Measurements from ENCODE around the gene NRXN3.

Gene NRXN3

DNA sequence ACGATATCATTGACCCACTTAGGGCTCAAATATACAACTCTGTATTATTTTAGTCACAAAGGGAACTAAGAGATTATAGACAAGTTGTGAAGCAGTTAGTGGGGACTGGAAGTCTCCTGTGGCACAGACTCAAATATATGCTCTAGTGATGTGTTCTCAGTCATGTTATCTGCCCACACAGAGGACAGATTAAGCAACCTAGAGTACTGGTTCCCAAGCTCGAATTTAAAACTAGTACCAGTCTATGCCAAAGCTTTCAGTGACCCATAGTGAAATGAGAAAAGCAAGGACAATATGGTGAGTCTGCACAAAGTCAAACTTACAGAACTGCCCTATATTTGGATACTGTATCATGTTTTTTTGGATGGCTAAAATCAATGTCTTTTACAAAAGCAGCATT is 1651.9 kb downstream of the NRXN3 start:
- no peak for DNase-seq

DNA sequence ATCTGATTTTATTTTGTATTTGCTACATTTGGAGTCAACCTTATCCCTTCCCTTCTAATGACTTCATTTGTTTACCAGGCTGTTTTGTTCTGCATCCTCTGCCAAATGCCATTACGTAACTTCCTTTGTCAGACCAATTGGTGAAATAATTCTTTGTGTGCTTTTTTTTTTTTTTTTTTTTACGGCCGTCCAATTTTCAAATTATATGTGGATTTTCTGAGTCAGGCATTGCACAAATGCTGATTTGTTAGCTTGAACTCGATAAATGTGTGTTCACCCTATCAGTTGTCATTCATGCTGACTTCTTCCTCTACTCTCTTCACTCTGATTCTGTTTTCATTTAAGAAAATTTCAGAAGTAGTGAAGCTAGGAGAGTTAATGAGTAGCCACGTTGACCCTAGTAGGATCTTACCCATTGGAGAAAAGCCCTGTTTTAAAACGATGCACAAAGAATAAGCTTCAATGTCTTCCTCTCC is 1654.9 kb downstream of the NRXN3 start:
- DNase-seq, result no peak

DNA sequence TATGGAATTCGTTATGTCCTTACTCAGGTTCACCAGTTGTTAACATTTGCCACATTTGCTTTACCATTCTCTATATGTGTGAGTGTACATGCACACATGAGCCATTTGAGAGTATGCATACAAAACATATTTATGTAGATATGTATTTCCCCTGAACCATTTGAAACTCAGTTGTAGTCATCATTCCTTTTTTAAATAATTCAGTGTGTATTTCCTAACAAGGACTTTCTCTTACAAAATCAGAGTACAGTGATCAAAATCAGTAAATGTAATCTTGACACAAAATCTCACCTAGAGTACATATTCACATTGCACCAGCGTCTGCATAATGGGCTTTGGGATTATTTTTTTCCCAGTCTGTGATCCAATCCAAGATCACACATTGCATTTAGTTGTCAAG is 1656.2 kb downstream of the NRXN3 start:
- DNase-seq, result no peak

DNA sequence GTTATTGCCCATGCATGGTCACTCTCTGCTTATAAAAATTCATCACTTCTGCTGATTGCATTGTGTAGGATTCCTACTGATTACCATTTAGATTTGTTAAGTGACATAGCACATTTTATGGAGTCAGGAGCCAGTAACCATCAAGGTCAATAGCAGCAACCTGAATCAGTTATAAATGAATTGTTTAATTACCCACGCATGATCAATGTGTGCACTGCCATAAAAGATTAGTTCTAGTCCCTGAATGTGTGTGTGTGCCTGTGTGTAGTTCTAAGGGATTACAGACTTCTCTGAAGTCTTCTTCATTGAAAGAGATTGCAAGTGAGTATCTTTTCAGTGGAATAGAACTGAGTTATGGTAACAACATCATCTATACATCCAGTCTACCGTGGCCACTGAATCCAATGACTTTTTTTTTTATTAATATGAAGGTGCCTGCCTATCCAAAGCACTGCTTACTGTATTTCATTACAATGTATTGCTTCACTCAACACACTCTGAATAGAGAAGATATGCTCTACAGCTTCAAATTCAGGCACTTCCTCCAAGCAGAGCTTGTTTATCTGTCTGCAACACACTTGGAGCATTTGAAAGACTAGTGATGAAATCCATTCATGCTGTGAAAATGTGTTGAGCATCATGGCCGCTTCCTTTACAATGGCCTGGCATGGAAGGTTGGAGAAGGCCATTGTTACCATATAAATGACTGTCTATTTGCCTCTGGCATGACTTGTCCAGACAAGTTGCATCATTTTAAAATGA is 1659.4 kb downstream of the NRXN3 start:
- DNase-seq, result no peak

DNA sequence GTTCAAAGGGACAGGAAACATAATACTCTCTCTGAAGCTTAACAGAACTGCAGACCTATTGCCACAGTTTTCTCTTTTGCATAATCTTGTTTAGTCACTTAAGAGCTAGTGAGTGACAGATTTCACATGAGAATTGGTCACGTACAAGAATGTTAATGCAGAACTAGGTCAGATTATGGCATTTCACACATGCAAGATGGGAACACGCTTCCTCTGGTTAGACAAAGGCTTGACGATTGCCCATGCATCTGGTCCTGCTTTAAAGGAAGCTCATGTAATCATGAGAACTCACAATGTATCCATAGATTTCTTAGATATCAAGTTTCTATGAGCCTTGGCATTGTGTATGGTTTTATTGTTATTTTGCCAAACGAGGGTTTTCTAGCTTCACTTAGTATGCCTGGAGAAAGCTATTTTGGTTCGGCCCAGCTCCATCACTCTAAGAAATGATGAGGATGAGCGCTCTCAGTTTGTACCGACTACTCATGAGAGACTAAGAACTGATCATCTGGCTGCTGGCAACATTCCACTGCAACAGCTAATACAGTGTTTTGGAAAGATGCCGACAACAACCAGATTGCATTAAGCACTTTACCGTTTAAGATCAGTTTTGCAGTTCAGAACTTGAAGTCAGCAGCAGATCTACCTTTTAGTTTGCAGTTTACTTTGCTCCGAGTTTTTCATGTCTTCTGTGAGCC is 1661.2 kb downstream of the NRXN3 start:
- no peak for DNase-seq

DNA sequence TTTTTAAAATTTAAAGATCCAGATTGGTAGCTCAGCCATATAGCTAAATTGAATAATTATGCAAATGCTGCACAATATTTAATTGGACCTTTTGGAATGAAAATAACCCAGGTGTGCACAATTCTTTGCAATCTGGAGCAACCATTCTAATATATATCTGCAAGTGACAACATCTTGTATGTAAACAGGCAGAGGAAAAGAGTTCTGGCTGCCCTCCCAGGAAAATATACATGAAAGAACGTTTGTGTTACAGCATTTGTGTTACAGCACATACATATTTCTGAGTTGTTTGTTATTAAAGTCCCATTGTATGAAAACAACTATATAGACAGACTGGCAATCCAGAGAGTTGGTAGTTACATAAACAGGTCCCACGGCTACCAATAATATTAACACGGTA is 1663.6 kb downstream of the NRXN3 start:
- no peak for DNase-seq

DNA sequence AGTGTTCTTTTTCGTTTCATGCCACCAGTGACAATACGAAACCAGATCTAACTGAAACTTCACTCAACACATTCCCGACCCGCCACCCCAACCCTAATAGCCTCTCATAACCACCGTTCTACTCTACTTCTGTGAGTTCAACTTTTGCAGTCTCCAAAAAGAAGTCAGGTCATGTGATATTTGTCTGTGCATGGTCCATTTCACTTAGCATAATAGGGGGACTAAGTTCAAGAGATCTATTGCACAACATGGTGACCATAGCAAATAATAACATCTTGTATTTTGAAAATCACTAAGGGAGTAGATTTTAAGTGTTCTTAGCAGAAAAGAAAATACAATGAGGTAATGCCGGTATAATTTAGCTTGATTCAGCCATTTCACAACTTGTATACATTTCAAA is 1664.7 kb downstream of the NRXN3 start:
- no peak for DNase-seq

DNA sequence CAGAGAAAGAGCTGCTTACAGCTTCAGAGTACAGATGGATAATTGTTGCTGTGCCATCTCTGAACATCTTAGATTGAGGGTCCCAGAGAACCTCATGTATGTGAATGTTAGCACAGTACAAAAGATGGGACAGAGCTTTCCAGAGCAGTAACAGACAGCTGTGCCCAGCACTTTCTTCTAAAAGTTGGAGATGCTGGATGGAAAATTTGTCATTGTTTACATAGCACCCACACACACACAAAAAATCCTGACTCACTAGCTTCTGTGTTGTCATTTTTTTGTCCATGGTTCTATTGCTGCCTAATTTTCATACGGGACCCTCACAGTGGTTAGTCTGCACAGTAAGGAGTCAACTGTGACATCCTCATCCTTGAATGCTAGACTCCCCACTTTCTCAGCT is 1666.4 kb downstream of the NRXN3 start:
- no peak for DNase-seq

DNA sequence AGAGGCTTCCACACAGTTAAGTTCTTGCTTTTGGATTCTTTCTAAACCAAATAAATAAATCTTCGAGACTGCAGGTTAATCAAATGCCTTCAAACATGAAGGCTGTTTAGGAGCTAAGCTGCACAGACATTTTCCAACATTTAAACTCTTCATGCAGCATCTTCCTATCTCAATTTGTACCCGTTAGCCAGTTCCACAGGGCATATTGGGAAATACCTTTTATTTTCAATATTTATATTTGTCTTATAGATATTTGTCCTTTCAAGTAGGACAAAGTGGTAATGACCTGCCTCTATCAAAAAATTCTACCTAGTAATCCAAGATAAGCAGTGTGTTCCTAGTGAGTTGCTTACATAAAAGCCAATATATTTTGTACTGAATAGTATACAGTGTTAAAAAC is 1667.5 kb downstream of the NRXN3 start:
- DNase-seq, result no peak

DNA sequence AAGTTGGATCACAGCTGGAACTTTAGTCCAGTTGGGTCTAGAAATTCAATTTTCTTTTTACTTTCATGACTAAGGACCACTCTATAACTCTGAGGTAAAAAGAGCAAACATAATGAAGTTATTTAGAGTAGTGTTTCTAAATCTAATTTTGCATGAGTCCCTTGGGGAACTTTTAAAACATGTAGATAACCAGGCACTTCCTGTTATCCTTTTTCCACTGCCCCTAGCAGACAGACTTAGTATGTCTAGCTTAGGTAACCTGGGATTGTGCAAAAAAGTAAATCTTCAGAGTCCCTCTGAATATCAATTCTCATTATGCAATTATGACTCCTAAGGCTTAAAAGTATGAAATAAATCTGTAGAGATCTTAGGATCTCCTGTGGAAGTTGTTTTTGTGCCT is 1669.9 kb downstream of the NRXN3 start:
- DNase-seq, result no peak

DNA sequence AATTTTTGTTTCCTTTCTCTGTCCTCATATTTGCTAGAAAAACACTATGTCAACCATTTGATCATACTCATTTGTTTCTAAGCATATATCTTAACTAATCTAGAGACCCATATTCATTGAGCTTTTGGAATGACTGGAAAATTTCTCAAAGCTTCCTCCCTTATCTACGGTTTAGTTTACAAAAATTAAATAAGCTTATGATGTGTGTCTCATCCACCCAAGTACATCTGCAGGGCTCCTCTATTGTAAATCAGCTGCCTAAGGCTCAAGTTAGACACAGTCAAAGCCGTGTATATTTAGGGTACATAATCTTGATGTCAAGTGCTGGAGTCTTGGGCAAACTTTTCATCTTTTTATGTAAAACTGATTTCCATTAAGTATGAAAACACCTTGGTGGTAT is 1670.7 kb downstream of the NRXN3 start:
- no peak for DNase-seq

DNA sequence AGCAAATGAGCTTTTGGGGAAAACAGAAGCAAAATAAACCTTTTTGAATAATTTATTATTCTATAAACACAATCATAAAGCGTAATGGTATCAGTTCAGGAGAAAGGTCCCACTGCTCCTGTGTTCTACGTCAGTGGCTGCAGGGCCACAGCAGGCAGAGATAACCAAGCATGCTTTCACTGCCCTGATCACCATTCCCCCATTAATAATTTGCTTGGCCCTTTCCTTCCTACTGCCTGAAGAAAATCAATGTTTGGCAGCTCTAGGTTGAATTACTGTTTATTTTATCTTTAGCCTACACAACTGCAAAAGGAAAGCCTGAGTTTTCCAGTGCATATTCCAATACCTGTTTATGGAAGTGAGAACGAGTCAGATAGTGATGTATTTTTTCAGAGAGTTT is 1671.3 kb downstream of the NRXN3 start:
- DNase-seq, result no peak

DNA sequence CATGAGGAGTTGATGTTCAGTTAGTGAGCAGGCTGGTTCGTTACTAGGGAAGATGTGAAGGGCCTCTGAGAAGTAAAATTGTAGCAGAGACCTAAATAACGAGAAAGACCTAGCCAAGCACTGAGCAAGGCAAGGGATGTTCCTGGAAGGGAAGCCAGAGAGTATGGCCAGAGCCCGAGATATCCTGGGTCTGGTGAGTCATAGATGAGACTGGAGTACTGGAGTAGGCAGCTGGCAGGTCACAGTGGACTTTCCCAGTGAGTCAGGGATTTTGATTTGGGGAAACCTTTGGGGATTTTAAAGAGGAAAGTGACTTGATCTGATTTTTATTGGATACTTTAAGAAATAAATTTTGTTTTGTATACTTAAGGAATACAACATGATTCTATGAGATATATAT is 1672.1 kb downstream of the NRXN3 start:
- no peak for DNase-seq

DNA sequence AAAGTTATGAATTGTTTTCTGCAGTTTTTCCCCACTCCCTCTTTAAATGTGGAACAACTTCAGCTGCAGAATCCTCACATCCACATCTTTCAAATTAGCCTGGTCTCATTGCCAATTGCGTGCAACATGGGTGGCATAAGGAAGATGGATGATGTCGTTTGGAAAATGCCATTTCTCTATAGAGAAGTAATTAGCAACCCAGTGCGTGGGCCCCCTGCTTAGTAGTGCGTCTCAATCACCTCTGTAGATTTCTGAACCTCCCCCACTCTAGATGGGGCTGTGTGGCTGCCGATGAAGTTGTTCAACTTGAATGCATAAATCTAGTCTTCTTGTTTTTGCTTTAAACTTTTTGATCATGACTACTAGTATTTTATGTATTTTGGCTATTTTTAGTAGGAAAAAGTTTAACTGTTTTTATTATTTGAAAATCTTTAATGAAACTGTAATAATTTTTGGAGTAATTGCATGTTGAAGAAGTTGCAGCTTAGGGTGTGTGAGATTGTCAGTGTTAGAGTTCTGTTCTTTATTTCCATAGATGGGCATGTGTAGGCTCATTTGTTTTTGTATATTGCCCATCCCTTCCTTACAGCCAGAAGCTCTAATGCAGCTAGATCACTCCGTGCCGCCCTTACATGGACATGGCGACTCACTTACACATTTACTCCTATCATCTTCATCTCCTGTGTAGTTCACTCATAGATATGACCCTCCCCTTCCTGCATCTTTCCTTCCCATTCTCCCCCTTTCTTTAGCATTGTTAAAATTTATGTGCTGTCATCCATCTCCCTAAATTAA is 1683.0 kb downstream of the NRXN3 start:
- DNase-seq, result no peak

DNA sequence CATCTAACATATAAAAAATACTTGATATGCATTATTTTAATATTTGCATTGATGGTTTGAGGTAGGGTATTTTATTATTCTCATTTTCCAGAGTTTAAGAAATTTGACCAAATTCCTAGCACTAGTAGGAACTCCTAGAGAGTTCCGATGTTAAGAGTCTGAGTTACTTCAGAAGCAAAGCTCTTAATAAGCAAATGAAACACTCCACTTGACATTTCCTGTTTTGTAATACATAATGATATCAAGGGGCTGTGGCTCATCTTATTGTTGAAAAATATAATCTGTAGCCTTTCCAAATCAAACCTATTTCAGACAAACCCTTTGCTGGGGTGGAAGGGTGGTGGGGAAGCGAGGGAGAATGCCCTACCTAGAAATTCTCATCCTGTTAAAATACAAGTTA is 1685.6 kb downstream of the NRXN3 start:
- no peak for DNase-seq

DNA sequence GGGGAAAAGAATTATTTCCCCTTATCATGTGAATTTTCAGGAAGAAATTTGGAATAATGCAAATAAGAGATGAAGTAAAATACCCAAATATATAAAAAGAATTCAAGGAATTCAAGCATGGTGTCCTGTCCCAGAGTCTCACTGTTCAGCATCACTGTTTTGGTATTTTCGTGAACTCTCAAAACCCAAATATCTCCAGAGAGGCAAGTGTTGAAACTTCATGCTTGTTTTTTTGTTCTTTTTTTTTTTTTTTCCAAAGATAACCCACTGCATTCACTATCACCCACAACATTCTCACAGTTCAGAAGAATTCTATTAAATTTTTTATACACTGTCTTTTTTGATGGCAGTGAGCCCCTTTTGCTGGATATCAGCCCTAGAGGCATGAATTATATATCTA is 1686.2 kb downstream of the NRXN3 start:
- DNase-seq, result no peak

DNA sequence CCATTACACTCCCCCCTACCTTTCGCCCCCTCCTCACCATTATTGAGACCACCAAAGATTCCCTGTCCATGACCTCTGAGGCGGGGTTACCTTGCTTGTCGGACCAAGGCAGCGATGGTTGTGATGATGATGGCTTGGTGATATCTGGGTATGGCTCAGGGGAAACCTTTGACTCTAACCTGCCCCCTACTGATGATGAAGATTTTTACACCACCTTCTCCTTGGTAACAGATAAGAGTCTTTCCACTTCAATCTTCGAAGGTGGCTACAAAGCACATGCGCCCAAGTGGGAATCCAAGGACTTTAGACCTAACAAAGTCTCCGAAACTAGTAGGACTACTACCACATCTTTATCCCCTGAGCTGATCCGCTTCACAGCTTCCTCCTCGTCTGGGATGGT is 1690.9 kb downstream of the NRXN3 start:
- no peak for DNase-seq

DNA sequence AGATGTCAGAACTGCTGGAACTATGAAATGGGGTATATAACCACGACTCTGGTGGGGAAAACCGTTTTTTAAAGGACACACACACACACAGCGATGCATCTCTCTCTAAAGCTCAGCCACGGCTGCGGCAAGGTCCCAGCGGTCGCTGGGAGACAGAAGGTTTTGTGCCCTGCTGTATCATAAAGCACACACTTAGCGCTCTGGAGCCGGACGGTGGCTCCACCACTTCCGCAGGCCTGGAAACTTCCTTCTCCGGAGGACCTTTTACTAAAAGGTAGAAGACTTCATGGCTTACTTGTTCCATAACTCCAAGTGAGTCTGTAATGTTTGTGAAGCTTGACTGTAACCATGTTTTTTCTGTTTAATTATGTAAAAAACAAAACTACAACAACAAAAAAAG is 1691.9 kb downstream of the NRXN3 start:
- no peak for DNase-seq

DNA sequence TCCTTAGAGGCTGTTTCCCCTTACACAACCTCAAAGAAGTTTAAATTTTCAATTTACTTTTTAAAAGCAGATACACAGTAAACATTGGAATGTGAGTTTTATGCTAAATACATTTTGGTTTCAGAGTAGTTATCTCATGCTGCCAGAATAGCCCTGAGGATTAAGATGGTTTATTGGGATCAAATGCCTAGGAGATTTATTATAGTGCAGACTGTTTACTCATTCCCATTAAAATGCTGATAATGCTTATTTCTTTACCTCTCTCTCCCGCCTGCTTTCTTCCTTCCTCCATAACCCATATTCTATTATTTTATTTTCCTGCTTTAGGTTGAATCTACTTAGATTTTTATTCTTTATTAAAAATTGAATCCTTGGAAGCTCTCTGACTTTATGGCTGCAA is 1701.0 kb downstream of the NRXN3 start:
- no peak for DNase-seq

DNA sequence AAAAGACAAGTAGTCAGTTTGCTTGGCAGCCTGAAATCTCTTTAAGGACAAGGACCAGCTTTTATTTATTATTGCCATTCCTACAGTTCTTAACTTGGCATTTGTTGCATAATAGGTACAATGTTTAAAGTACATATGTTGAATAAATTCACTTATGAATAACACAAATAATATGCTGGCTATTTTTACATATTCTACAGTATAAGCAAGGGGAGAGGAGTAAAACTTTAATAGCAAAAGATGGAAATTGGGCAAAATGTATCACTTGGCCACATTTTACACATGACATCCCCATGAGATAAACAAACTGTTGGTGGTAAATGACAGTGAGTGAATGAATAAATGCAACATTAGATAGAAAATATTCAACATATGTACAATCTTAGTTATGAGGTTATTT is 1708.1 kb downstream of the NRXN3 start:
- DNase-seq, result no peak

DNA sequence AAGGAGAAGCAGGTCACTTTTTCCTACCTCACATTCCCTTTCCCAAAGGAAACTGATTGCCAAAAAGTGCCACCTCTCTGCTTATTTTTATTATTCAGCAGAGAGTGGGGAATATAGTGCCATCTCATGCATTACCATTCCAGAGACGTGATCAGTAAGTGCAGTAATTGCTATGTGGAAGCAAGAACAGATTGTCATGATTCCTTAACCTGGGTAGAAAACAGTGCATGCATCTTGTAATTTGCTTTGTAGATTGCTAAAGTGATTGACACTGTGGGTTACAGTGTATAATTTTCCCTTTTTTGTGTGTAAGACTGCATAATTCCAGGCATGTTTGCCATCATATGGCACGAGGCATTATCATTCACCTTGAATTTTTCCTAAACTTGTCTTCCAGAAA is 1708.6 kb downstream of the NRXN3 start:
- no peak for DNase-seq

DNA sequence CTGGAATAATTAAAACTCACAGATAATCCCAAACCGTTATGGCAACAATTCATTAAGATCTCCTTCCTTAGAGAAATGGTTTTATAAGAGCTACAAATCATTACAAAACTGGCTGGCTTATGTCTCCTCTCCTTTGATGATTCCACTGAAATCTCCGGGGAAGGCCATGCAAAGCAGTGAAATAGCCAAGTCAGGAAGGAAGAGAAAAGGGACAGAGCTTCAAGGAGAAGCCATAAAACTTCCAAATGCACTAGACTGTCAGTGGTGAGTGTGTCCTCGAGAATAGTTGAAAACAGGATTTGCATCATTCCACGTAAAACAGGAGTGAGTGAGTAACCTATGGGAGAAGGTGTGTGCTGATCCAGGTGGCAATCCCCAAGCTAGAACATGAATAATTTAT is 1711.1 kb downstream of the NRXN3 start:
- no peak for DNase-seq

DNA sequence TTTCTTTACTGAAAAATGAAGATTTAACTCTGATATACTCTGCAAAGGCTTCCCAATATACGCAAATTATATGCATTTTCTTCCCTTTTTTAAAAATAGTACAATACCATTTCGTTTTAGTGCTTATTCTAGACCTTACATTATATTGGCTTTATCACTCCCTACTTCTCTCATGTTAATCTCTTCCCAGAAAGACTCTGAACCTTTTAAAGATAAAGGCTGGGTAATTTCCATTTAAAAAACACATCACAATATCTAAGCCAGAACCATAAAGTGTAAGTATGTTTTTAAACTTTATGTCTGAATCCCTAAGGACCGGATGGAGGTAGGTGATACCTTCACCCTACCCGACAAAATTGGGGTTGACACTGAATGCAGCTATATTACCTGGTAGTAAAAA is 1720.4 kb downstream of the NRXN3 start:
- DNase-seq, result no peak

DNA sequence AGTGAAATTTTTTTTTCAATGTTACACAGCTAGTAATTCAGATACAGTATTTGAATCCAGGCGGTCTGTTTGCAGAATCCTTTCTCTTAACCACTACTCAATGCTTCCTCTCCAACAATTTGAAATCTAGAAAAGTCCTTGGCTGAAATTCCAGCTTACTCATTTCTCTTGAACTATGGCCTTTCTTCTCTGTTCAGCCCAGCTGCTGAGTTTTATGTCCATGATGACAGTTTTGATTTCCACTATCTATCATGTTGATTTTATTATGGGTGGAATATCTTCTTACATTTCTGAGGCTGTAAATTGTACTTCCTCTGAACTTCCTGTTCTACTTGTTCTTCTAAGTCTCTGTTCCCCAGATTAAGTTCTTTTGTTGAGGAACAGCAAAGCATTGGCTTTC is 1725.8 kb downstream of the NRXN3 start:
- DNase-seq, result no peak
